Stimulated activated CD8-positive, alpha-beta memory T cell treated with anti-CD3 and anti-CD28 coated beads, Interleukin-7, amount 100 ng/mL, for 48 hours (primary cell): ENCODE measurements around the gene ATXN7L3.

ENCODE experiments used
- DNase-seq, 2 donors: peaks; one replicate each; pipeline ENCODE4 v3.0.0-alpha.2; 2020; ENCODE audit warnings: low read depth in 1 of 2; ENCODE audit errors: extremely low read depth in 1 of 2

ATXN7L3 gene

GRCh38 chr17:44202756-44203155 is 3.1 kb upstream of the ATXN7L3 start:
- DNase-seq, result no peak

DNA sequence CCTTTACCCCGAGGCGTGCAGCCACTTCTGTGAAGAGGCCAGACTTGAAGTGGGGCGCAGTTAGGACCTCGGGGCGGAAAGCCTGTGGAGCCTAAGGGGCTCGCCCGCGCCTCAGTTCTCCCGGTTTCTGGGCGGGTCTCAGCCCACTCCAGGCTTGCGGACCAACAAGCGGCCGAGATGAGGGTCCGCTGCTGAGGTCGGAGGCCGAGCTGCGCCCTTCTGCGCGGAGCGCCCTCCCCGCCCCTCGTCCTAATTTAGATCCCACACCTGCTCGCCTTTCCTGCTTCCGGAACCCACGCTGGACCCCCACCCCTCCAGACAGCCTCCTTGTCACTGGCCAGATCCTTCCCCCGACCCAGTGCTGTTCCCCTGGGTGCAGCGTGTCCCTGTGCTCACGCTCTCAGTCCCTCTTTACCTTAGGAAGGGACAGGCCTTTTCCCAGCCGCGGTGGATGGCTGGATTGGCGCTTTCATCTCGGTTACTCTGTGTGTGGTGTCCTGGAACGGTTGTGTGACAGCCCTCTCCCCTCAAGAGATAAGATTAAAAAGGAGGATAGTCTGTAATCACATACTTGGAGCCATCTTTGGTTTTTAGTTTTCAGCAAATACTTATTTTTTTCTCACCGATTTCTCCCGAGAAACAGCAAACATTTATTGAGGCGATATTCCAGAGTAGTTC is 933 bp upstream of the ATXN7L3 start:
- DNase-seq, result no peak

- DNase-seq, result peak in 1 of 2 donors; percentile 39
Measured at GRCh38 chr17:44198721-44199552, 747 bp downstream of the ATXN7L3 start.

DNA sequence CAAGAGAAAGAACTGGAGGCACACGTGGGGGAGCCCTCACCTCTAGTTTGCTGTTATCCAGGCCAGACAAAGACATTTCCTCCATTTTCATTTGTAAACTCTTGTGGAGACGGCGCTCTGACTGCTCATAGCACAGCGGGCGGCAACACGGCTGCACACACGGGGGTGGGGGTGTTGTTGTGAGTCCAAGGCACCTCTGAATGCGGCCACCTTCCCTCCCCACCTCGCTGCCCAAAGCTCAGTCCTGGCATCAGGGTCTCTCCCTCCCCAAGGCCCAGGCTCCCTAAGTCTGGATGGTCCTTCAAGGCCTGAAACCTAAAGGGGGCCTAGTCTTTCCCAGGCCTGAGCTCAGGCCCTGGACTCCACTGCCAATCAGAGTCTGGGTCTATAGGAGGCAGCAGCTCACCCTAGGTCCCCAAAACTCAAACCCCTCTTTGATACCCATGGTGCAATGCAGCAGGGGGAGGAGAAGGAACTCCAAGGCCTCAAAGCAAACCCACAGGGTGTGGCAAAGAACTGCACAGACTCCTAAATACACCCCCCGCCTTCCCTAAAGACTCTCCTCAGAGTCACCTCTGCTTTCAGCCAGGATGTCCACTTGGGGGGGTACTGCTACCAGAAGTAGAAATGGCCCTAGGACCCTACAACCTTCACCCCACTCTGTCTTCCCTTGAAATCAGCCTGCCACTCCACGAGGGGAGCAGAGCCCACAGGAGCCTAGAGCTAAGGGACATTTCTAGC is 1.5 kb downstream of the ATXN7L3 start:
- DNase-seq, result no peak

DNA sequence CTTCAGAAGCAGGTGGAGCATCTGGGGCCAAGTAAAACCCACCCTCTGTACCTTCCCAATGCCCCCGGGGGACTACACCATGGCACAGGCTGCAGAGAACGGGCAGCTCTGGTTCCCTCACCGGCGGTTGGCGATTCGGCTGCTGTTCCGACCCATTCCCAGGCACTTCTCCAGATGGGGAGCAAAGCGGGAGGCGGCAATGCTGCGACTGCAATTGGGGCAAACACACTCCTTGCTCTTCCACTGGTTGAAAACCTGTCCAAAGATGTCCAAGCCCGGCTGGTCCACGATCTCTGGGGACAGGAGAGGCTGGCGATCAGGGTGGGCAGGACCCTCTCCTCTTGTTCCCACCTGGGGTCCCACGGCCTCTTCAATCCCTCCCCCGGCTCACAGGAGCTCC is 2.6 kb downstream of the ATXN7L3 start:
- DNase-seq, result no peak

DNA sequence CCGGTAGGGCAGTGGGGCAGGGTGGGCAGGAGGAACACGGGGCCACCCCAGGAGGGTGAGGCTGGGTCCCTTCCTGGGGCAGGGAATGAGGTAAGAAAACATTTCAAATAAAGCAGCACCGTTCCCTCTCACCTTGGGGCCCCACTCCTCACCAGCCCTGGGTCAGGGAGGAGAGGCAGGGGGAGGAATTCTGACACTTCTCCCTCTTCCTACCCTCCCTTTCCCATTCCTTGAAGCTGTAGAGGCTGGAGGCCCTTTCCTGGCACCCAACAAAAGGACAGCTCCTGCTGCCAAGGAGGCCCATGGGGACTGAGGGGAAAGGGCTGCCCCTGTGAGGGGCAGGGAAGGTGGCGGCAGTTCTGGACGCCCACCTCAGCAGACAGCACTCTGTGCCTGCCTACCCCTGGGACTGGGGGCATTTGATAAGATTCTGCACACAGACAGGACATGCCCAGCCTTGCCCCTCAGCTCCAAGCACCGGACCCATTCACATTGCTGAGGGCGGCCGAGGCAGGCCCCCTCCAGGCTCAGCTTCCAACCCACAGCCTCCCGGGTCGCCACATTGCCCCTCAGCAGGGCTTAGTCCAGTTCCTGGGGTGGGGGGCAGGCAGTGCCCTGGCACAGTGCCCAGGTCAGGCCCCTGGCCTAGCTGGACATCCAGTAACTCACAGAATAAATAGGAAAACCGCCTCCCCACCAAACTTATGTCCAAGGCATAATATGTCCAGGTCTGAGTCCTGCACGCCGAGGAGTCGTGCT is 6.2 kb downstream of the ATXN7L3 start:
- no peak for DNase-seq

DNA sequence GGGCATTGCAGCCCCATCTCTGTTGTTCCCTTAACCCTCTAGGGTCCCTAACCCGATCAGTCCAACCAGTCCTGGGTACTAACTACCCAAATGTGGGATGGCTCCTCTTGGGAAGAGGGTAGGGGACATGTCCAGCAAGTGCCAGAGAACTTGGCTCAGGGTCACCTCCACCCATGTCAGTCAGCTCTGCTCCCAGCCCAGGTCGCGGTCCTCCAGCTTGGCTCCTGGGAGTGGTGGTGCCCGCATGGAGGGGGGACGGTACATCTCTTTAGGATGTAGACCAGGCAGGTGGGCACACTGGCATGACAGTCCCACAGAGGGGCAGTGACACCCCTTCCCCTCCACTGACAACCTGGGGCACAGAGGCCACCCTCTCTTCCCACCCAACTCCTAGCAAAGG is 6.9 kb downstream of the ATXN7L3 start:
- no peak for DNase-seq

DNA sequence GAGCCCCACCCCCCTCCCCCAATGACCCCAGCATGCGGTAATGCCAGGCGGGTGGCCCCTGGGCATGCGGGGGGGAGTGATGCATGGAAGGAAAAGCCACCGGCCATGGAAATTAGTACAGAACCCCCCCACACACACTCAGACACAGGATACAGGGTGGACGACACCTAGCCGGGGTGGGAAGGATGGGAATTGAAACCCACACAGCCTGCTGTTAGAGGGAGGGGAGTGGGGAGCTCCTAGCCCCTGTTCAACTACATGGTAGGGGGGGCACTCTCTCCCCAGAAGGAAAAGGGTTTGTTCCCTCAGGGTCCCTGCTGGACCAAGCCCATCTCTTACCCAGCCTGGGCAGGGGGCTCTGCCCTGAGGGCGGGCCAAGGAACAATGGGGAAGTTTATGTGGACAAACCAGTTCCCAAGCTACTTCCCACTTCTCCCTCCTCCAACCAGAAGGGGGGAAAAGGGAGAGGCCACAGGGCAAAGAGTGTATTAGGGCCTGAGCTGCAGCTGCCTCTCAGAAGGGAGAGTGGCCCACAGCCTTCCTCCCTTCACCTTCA is 7.7 kb downstream of the ATXN7L3 start:
- no peak for DNase-seq

DNA sequence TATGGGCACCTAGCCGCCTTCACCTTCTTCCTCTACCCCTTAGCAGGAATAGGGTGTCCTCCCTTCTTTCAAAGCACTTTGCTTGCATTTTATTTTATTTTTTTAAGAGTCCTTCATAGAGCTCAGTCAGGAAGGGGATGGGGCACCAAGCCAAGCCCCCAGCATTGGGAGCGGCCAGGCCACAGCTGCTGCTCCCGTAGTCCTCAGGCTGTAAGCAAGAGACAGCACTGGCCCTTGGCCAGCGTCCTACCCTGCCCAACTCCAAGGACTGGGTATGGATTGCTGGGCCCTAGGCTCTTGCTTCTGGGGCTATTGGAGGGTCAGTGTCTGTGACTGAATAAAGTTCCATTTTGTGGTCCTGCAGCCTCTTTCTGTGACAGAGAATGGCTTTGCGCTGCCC is 8.3 kb downstream of the ATXN7L3 start:
- DNase-seq, result no peak

DNA sequence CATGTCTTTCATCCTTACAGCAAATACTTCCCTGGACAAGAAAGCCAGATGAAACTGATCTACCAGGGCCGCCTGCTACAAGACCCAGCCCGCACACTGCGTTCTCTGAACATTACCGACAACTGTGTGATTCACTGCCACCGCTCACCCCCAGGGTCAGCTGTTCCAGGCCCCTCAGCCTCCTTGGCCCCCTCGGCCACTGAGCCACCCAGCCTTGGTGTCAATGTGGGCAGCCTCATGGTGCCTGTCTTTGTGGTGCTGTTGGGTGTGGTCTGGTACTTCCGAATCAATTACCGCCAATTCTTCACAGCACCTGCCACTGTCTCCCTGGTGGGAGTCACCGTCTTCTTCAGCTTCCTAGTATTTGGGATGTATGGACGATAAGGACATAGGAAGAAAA is 9.2 kb downstream of the ATXN7L3 start:
- DNase-seq, result no peak

DNA sequence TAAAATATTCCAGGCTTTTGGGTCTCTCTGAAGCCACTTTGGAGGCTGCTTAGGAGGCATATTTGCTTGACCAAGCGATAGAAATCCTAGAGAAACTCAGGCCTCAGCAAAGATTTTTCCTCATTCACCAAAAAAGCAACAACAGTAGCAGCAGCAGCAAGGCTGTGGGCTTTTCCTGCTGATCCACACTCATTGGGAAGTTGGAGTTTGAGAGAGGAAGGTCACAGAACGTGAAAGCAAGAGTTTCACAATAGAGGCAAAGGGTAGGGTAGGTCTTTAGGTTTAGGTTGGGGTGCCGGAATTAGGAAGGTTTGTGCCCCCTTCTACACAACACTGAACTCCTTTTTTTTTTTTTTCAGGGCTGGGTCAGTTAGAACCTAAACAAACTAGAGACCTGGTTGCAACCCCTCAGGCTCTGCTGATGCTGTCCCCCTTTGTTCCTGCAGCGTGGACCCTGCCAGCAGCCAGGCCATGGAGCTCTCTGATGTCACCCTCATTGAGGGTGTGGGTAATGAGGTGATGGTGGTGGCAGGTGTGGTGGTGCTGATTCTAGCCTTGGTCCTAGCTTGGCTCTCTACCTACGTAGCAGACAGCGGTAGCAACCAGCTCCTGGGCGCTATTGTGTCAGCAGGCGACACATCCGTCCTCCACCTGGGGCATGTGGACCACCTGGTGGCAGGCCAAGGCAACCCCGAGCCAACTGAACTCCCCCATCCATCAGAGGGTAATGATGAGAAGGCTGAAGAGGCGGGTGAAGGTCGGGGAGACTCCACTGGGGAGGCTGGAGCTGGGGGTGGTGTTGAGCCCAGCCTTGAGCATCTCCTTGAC is 10.9 kb downstream of the ATXN7L3 start:
- no peak for DNase-seq

DNA sequence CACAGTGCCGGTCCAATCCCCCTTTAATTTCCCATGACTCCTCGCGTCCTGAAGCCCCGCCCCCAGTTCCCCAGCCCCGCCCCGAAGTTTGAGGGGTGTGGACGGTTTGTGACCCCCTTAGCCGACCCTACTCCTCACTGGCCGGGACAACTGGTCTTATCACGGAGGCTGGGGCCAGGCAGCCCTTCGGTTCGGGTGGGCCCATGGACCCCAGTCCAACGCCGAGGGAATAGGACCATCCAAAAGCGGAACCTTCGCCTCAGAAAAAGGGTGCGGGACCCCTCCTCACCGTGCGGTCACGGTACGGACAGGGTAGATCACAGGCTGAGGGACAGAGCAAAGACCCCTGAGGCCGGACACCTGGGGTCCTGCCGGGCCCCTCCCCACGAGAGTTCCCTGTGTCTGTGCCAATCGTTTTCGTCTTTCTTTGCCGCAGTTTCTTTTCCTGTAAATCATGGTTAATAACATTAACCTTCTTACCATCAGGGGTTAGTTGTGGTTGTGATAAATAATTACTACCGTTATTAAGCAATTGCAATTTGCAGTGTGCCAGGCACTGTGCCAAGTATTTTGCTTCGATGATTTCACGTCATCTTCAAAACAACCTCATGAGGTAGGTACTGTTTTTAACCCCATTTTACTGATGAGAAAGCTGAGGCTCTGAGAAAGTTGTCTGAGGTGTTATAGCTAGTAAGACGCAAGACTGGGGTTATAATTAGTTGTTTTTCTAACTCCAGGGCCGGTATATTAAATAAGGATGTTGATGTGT is 12.4 kb downstream of the ATXN7L3 start:
- no peak for DNase-seq

DNA sequence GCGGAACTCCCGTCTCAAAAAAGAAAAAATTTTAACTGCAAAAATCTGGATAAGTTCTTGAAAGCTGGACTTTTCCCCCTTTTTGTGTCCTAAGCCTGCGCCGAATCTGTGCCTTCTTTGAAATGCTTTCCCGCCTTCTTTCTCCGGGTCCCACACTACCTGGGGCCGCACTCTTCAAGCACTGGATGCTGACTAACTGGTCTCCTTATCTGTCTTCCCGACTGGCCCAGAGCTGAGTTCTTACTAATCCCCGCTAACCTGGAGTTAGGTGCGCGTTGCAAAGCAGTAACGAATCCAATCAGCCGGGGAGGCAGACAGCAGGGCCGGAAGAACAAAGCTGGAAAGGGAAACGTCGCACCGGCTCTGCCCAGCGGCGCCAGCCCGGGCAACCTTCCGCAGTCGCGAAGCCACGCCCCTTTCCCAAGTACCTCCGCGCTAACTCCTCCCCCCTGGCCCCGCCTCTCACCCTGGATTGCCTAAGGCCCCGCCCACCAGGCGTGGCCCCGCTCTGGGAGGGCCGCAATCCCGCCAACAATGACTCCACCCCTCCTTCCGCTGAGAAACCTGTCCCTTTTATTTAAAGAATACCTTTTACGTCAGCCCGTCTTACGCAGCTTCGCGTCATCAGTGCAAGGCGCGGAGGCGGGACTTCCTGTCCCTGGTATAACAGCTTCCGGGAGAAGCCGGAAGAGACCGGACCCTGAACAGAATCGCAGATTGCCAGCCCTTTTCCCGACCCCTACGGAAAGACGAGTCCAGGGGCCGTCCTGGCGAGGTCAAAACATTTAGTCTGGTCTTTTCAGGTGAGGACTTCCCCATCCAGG is 13.2 kb downstream of the ATXN7L3 start, which contains the start of gene TMUB2:
Gene TMUB2, plus strand, starts transcription at position 666 of the 824 bp plus-strand sequence. CDS start 737 bp downstream, outside the sequence.
- peak; percentile 97 to 99 for DNase-seq

DNA sequence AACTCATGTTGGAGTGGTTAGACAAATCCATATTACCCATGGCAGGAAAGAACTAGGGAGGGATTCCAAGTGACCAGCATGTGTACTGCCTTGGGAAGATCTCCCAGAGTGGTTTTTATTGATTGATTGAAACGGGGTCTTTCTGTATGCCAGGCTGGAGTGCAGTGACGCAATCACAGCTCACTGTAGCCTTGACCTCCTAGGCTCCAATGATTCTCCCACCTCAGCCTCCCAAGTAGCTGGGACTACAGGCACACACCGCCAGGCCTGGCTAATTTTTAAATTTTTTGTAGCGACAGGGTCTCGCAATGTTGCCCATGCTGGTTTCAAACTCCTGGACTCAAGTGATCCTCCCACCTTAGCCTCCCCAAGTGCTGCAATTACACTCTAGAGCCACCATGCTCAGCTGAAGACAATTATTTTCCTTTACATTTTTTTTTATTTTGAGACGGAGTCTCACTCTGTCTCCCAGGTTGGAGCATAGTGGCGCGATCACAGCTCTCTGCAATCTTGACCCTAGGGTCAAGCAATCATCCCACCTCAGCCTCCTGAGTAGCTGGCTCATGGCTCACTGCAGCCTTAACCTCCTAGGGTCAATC is 15.4 kb downstream of the ATXN7L3 start:
- DNase-seq, result no peak

- DNase-seq, result no peak
Measured at GRCh38 chr17:44183024-44183423, 16.7 kb downstream of the ATXN7L3 start.

- DNase-seq, result no peak
Measured at GRCh38 chr17:44178133-44178532, 21.6 kb downstream of the ATXN7L3 start.

- DNase-seq, result no peak
Measured at GRCh38 chr17:44177640-44178039, 22.0 kb downstream of the ATXN7L3 start.
